Body of pancreas (tissue), 4 donors: Measurements from ENCODE around the gene SMAP1. TPM values are rescaled to one million over a fixed set of nuclear protein-coding genes. Genes with fewer than 3 reads are reported as not detected.
A peak's percentile ranks its signal among the peaks of the same experiment; 100 is the strongest.
"Not testable (repeated sequence)": the region's sequence is repeated elsewhere in the genome, so short reads cannot be mapped to it uniquely, and the experiment has no call there.

Experiments used
- ATAC-seq: fragments of 150-250 bp; one replicate; pipeline ENCODE4 v1.9.1; 2016
- DNase-seq, 4 donors: peaks; one replicate each; pipeline ENCODE4 v3.0.0-alpha.2; 2019
- H3K27ac ChIP-seq, 4 donors: fragments of 200-600 bp; sonication (generic); 1 replicate in 3 of 4; 2 replicates in 1 of 4; pipeline versions ENCODE4 v1.5.1 to v1.6.1; 2016 to 2019; ENCODE audit warnings: mild to moderate bottlenecking in 1 of 4, mixed read lengths in 1 of 4, moderate library complexity in 1 of 4
- H3K27me3 ChIP-seq, 2 donors: fragments of 200-600 bp; sonication (generic); one replicate each; pipeline ENCODE4 v1.6.0; 2016; ENCODE audit warnings: mild to moderate bottlenecking in 1 of 2
- H3K36me3 ChIP-seq, 2 donors: fragments of 200-600 bp; sonication (generic); replicated peaks in 1 of 2; 2 replicates each; pipeline ENCODE4 v1.5.1; 2016; ENCODE audit warnings: low read depth in 2 of 2; ENCODE audit not compliant: insufficient read depth in 1 of 2
- H3K4me1 ChIP-seq: fragments of 200-600 bp; sonication (generic); one replicate; pipeline ENCODE4 v1.6.0; 2016
- H3K4me3 ChIP-seq, 2 donors: fragments of 200-600 bp; sonication (generic); 1 replicate in 1 of 2; 2 replicates in 1 of 2; pipeline ENCODE4 v1.5.1; 2016 to 2019
- H3K9me3 ChIP-seq, 3 donors: fragments of 200-600 bp; sonication (generic); 1 replicate in 2 of 3; 2 replicates in 1 of 3; pipeline ENCODE4 v1.5.1; 2016
- POLR2A ChIP-seq, 3 donors: fragments of 450-650 bp; IDR thresholded peaks; one replicate each; pipeline ENCODE4 v1.6.1; 2016; ENCODE audit warnings: antibody characterized with exemption in 3 of 3, mild to moderate bottlenecking in 2 of 3
- WGBS, 2 donors: methylation state at CpG; one replicate each; pipeline ENCODE4 v1.1.5; 2017; 5-methylcytosine and 5-hydroxymethylcytosine counted together
- intact Hi-C: fragments of 100-400 bp; cut with DNase I; formaldehyde crosslinking; loops from one replicate; pipeline ENCODE4 v1.15.1; 2023
- total RNA-seq, 2 donors: library from RNA; depleted of rRNA; stranded (reverse); fragments of >200 nt; gene quantifications; one replicate each; pipeline ENCODE4 v1.1.0, GENCODE V29; 2016
- TF ChIP-seq, protein P1 (sequence below), 7 experiments: fragments of 450-650 bp in 4 of 7; fragments of 200-600 bp in 3 of 7; sonication (generic) in 3 of 7; IDR thresholded peaks; one replicate each; pipeline ENCODE4 v1.5.1; 2016 to 2019; ENCODE audit warnings: antibody characterized with exemption in 7 of 7

The SMAP1 gene
- total RNA-seq, 2 donors from 2014 or later, result 22.1 to 34.3 TPM

DNA sequence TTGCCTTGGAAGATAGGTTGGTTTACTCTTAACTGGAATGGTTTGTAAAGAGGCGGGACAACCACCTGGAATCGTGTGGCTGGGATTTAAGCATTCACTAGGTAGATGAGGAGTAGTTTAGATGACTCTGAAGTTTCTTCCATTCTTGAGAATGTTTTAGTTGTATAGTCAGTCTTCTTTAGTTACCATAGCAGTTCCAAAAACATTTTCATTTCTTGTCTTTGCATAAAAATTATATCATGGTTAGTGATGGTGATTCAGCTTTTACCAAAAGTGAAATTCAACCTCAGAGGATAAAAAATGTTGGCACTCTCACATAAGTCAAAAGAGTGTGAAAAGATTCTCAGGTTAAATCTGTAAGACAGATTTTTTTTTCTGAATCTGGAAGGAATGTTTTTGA lies 70.3 kb downstream of the SMAP1 start:
- H3K9me3 ChIP-seq, result no peaks in the 10 kb centered on the region
- no peaks in the 10 kb centered on the region for H3K36me3 ChIP-seq
- no peaks in the 10 kb centered on the region for H3K27me3 ChIP-seq
- ATAC-seq (no peak), DNase-seq (no peak)
- H3K4me3 ChIP-seq, result no peak overlapping the region
- WGBS, 2 donors, result 64 to 74% methylated on average over 2 of the region's 2 CpGs
- no peak for TF ChIP-seq POLR2A (IDR thresholded peaks at IDR 0.05)
- TF ChIP-seq, protein P1, sequence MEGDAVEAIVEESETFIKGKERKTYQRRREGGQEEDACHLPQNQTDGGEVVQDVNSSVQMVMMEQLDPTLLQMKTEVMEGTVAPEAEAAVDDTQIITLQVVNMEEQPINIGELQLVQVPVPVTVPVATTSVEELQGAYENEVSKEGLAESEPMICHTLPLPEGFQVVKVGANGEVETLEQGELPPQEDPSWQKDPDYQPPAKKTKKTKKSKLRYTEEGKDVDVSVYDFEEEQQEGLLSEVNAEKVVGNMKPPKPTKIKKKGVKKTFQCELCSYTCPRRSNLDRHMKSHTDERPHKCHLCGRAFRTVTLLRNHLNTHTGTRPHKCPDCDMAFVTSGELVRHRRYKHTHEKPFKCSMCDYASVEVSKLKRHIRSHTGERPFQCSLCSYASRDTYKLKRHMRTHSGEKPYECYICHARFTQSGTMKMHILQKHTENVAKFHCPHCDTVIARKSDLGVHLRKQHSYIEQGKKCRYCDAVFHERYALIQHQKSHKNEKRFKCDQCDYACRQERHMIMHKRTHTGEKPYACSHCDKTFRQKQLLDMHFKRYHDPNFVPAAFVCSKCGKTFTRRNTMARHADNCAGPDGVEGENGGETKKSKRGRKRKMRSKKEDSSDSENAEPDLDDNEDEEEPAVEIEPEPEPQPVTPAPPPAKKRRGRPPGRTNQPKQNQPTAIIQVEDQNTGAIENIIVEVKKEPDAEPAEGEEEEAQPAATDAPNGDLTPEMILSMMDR (IDR thresholded peaks at IDR 0.05), result no peak
- H3K27ac ChIP-seq, result no peak overlapping the region
- intact Hi-C loops, result no loop called here
- H3K4me1 ChIP-seq, result peaks cover 4% of the 10 kb centered on the region

DNA sequence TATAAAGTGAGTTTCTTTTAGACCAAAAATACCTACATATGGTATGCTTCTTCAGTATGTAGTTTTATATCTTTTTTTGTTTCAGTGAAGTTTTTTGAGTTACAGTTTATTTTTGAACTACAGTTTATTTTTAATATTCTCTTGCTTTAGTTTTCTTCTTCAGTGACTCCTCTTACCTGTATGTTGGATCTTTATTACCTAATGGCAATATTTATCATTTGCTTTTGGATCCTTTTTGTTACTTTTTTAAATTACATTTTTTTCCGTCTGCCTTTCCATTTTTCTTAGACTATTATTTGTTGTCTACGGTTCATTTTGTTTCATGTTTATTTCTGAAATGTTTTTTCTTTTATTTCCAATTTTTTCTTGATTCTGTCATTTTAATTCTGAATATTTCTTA lies 71.9 kb downstream of the SMAP1 start:
- DNase-seq (no peak), ATAC-seq (no peak)
- Histone ChIP-seq H3K4me3 (no peak overlapping the region), H3K9me3 (no peaks in the 10 kb centered on the region), H3K27me3 (no peaks in the 10 kb centered on the region), H3K36me3 (no peaks in the 10 kb centered on the region), H3K4me1 (peaks cover 4% of the 10 kb centered on the region), H3K27ac (no peak overlapping the region)
- intact Hi-C loops, result no loop called here
- TF ChIP-seq, protein P1 (IDR thresholded peaks at IDR 0.05), result no peak
- TF ChIP-seq POLR2A (IDR thresholded peaks at IDR 0.05), result no peak
- 94 to 100% methylated on average over 2 of the region's 2 CpGs for WGBS, 2 donors

DNA sequence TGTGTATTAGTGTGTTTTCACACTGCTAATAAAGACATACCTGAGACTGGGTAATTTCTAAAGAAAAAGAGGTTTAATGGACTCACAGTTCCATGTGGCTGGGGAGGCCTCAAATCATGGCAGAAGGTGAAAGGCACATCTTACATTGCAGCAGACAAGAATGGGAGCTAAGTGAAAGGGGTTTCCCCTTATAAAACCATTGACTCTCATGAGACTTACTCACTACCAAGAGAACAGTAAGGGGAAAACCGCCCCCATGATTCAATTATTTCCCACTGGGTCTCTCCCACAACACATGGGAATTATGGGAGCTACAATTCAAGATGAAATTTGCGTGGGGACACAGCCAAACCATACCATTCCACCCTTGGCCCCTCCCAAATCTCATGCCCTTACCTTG lies 73.1 kb downstream of the SMAP1 start:
- 94 to 100% methylated on average over 2 of the region's 2 CpGs for WGBS, 2 donors
- H3K4me1 ChIP-seq, ATAC-seq, H3K27me3 ChIP-seq, H3K27ac ChIP-seq, H3K4me3 ChIP-seq, H3K9me3 ChIP-seq, intact Hi-C loops, DNase-seq, H3K36me3 ChIP-seq: not testable (repeated sequence)

DNA sequence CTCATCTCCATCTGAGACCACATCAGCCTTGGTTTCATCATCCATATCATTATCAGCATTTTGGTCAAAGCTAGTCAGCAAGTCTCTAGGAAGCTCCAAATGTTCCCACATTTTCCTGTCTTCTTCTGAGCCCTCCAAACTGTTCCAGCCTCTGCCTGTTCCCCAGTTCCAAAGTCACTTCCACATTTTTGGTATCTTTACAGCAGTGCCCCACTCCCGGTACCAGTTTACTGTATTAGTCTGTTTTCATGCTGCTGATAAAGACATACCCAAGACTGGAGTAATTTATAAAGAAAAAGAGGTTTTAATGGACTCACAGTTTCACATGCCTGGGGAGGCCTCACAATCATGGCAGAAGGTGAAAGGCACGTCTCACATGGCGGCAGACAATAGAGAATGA lies 74.8 kb downstream of the SMAP1 start:
- DNase-seq, H3K4me1 ChIP-seq, intact Hi-C loops, H3K27ac ChIP-seq, H3K4me3 ChIP-seq, ATAC-seq, H3K36me3 ChIP-seq, H3K27me3 ChIP-seq, H3K9me3 ChIP-seq: not testable (repeated sequence)
- 89 to 97% methylated on average over 3 of the region's 3 CpGs for WGBS, 2 donors

DNA sequence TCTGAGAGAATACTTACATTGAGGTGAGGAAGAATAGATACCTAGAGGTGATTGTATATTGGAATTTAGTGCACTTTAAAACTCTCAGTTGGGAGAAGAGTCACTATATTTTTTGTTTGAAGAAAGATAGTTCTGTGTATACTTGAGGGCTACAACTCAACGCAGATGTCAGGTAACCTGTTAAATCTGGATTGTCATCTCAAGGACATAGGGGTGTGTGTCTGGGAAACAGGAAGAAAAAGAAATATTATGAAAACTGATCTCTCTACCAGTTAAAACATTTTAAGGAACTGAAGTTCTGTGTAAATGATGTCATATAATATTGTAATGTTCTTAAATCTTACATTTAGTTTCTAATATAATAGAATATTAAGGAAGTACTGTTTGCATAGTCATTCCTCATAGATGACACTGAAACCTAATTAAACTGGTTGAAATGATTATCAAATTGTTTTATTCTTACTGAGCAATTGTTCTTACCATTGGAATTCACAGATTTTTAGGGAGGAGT lies 86.2 kb downstream of the SMAP1 start:
- intact Hi-C loops, result no loop called here
- Histone ChIP-seq H3K9me3 (no peaks in the 10 kb centered on the region), H3K27ac (no peak overlapping the region), H3K27me3 (no peaks in the 10 kb centered on the region), H3K4me3 (no peak overlapping the region), H3K36me3 (no peaks in the 10 kb centered on the region), H3K4me1 (peaks cover 4% of the 10 kb centered on the region)
- ATAC-seq, result peak; percentile 47
- DNase-seq, result no peak
- WGBS, 2 donors, result 17% methylated on average over 1 of the region's 1 CpG
- TF ChIP-seq, protein P1 (IDR thresholded peaks at IDR 0.05), result no peak
- no peak for TF ChIP-seq POLR2A (IDR thresholded peaks at IDR 0.05)

DNA sequence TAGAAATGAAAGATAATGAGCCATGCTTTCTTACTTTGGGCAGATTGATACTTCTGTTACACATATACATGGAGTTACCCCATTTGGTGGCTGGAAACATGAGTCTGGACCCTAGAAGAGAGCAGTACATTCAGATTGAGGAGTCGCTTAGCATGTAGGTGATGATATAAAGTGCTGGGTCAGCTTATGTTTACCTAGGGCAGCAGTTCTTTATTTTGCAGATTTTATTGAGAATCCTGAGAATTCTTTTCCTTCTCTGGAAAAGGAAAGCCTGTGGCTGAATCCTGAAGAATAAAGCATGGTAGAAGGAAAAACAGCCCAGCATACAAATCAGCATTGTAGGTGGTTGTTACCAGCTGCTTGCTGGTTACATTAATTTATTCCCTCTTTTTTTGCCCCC lies 91.2 kb downstream of the SMAP1 start:
- 55 to 61% methylated on average over 1 of the region's 1 CpG for WGBS, 2 donors
- no peaks in the 10 kb centered on the region for H3K27me3 ChIP-seq

More for the DNA sequence above, 91.2 kb downstream of the SMAP1 start:
- no peak overlapping the region for H3K4me3 ChIP-seq
- ATAC-seq (no peak), DNase-seq (no peak)
- peaks cover under 1% of the 10 kb centered on the region for H3K4me1 ChIP-seq
- H3K27ac ChIP-seq, result no peak overlapping the region
- no peak for TF ChIP-seq POLR2A (IDR thresholded peaks at IDR 0.05)
- TF ChIP-seq, protein P1 (IDR thresholded peaks at IDR 0.05), result no peak
- no peaks in the 10 kb centered on the region for H3K36me3 ChIP-seq
- H3K9me3 ChIP-seq, result no peaks in the 10 kb centered on the region
- intact Hi-C loops, result no loop called here
